RWPE2 (cell line): Measurements from ENCODE around the gene LDLRAD1.
"Not testable (repeated sequence)": the region's sequence is repeated elsewhere in the genome, so short reads cannot be mapped to it uniquely, and the experiment has no call there.

Experiments
- ATAC-seq: fragments of 200-7000 bp; cut with Tn5 transposase; 3 replicates; pipeline ENCODE4 v1.9.1; 2021; ENCODE audit warnings: low read depth
- DNase-seq: peaks from one replicate; pipeline ENCODE4 v3.0.0-alpha.2; 2020; ENCODE audit warnings: low spot score
- H3K27ac ChIP-seq: fragments of 450-650 bp; 2 replicates; pipeline ENCODE4 v1.5.1; 2017; ENCODE audit warnings: mild to moderate bottlenecking; ENCODE audit not compliant: poor library complexity, severe bottlenecking
- H3K27me3 ChIP-seq: fragments of 250-450 bp; sonication (Bioruptor Pico); 2 replicates; pipeline ENCODE4 v1.5.1; 2021; ENCODE audit warnings: mild to moderate bottlenecking, moderate library complexity; ENCODE audit not compliant: insufficient read depth, poor library complexity, severe bottlenecking
- H3K36me3 ChIP-seq: fragments of 250-450 bp; sonication (Bioruptor Pico); 2 replicates; pipeline ENCODE4 v1.5.1; 2020; ENCODE audit warnings: low read depth, mild to moderate bottlenecking, moderate library complexity
- H3K4me1 ChIP-seq: fragments of 250-450 bp; sonication (Bioruptor Pico); 2 replicates; pipeline ENCODE4 v1.5.1; 2021; ENCODE audit warnings: mild to moderate bottlenecking, moderate library complexity; ENCODE audit not compliant: insufficient read depth, poor library complexity, severe bottlenecking
- H3K4me3 ChIP-seq: fragments of 250-450 bp; sonication (Bioruptor Pico); 2 replicates; pipeline ENCODE4 v1.5.1; 2021; ENCODE audit warnings: mild to moderate bottlenecking, moderate library complexity; ENCODE audit not compliant: severe bottlenecking
- H3K9me3 ChIP-seq: fragments of 250-450 bp; sonication (Bioruptor Pico); 2 replicates; pipeline ENCODE4 v1.5.1; 2021; ENCODE audit warnings: mild to moderate bottlenecking, moderate library complexity; ENCODE audit not compliant: severe bottlenecking
- CTCF ChIP-seq: fragments of 450-650 bp; IDR thresholded peaks from one replicate; pipeline ENCODE4 v1.5.1; 2017; ENCODE audit warnings: mild to moderate bottlenecking, moderate library complexity; ENCODE audit not compliant: poor library complexity, severe bottlenecking

The LDLRAD1 gene

GRCh38 chr1:54008876-54009275 is 9.1 kb downstream of the LDLRAD1 start:
- H3K27me3 ChIP-seq: no peaks in the 10 kb centered on the region
- H3K9me3 ChIP-seq: no peaks in the 10 kb centered on the region
- no peak overlapping the region for H3K27ac ChIP-seq
- no peak overlapping the region for H3K4me3 ChIP-seq
- no peaks in the 10 kb centered on the region for H3K36me3 ChIP-seq
- ATAC-seq (no peak), DNase-seq (no peak)
- no peak for TF ChIP-seq CTCF
- H3K4me1 ChIP-seq: no peaks in the 10 kb centered on the region

DNA sequence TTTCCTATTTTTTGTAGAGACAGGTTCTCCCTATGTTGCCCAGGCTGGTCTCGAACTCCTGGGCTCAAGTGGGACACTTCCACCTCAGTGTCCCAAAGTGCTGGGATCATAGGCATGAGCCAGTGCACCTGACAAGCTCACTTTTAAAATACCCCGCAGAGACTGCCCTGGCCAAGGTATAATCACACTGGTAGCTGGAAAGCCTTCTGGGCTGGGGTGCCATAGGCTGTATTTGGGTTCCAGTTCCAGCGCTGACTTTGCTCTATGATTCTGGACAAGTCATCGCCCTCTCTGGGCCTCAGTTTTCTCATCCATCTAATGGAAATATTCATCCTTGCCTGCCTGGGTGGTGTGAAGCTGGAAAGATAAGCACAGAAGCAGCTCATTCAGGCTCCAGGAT is 10.4 kb downstream of the LDLRAD1 start:
- TF ChIP-seq CTCF: no peak
- H3K27ac ChIP-seq: no peak overlapping the region
- no peak for ATAC-seq
- DNase-seq: no peak
- no peaks in the 10 kb centered on the region for H3K36me3 ChIP-seq
- H3K27me3 ChIP-seq: no peaks in the 10 kb centered on the region
- no peaks in the 10 kb centered on the region for H3K4me1 ChIP-seq
- H3K9me3 ChIP-seq: no peaks in the 10 kb centered on the region
- no peak overlapping the region for H3K4me3 ChIP-seq

- no peak for TF ChIP-seq CTCF
- Histone ChIP-seq H3K27me3 (no peaks in the 10 kb centered on the region), H3K9me3 (no peaks in the 10 kb centered on the region), H3K4me3 (no peak overlapping the region), H3K36me3 (no peaks in the 10 kb centered on the region), H3K4me1 (no peaks in the 10 kb centered on the region), H3K27ac (no peak overlapping the region)
- ATAC-seq (no peak), DNase-seq (no peak)
These were observed 11.5 kb downstream of the LDLRAD1 start for GRCh38 chr1:54006508-54006907.

- ATAC-seq (no peak), DNase-seq (no peak)
- H3K4me3 ChIP-seq: no peak overlapping the region
- no peaks in the 10 kb centered on the region for H3K36me3 ChIP-seq
- no peak for TF ChIP-seq CTCF
- H3K27ac ChIP-seq: no peak overlapping the region
- no peaks in the 10 kb centered on the region for H3K9me3 ChIP-seq
- H3K4me1 ChIP-seq: no peaks in the 10 kb centered on the region
- H3K27me3 ChIP-seq: no peaks in the 10 kb centered on the region
These were observed 13.4 kb downstream of the LDLRAD1 start for GRCh38 chr1:54004481-54005049.

DNA sequence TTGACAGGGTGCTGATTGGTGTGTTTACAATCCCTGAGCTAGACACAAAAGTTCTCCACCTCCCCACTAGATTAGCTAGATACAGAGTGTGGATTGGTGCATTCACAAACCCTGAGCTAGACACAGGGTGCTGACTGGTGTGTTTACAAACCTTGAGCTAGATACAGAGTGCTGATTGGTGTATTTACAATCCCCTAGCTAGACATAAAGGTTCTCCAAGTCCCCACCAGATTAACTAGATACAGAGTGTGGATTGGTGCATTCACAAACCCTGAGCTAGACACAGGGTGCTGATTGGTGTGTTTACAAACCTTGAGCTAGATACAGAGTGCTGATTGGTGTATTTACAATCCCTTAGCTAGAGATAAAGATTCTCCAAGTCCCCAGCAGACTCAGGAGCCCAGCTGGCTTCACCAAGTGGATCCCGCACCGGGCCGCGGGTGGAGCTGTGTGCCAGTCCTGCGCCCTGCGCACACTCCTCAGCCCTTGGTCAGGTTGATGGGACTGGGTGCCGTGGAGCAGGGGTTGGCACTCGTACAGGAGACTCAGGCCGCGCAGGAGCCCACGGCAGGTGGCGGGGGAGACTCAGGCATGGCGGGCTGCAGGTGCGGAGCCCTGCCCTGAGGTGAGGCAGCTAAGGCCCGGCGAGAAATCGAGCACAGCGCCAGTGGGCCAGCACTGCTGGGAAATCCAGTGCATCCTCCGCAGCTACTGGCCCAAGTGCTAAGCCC is 14.1 kb downstream of the LDLRAD1 start:
- not testable (repeated sequence) for H3K4me1 ChIP-seq, DNase-seq, ATAC-seq, H3K27me3 ChIP-seq, H3K36me3 ChIP-seq, H3K9me3 ChIP-seq, H3K27ac ChIP-seq, H3K4me3 ChIP-seq
